Erythroblast (primary cell): ENCODE results near the gene RAET1G.

ENCODE experiments used
- GATA1 ChIP-seq: IDR thresholded peaks from 2 replicates; pipeline ENCODE4 v1.6.1; 2011; ENCODE audit warnings: low read depth, mild to moderate bottlenecking, control low read depth, low read length, moderate library complexity
- POLR2A ChIP-seq: IDR thresholded peaks from 2 replicates; pipeline ENCODE4 v1.6.1; 2011; ENCODE audit warnings: mild to moderate bottlenecking, low read length

- TF ChIP-seq POLR2A (no peak), GATA1 (no peak)
Measured at GRCh38 chr6:149934249-149935156, 11.6 kb upstream of the RAET1G start.
